ENCODE measurements around the gene NFIA. TPM values are rescaled to one million over a fixed set of nuclear protein-coding genes. Genes with fewer than 3 reads are reported as not detected.

Gene NFIA
- polyA plus RNA-seq, 3 donors, result 1.4 to 5.3 (median 2.4) TPM

- no peak overlapping the region for H3K27ac ChIP-seq (ENCODE audit: low read depth in 1 of 2, low read length in 2 of 2)
- no CpG with 5 or more reads among the region's 2 CpGs for WGBS (ENCODE audit: insufficient coverage)
- H3K4me3 ChIP-seq (replicated peaks in 1 of 3; ENCODE audit: low read depth in 2 of 3, low read length in 3 of 3), result no peak overlapping the region
- Mint-ChIP-seq H3K36me3 (peaks cover 0 to 2% of the 10 kb centered on the region in 2 donors), H3K27ac (no peak overlapping the region), H3K9me3 (peaks cover 0 to 2% (median 0%) of the 10 kb centered on the region in 7 donors), H3K4me3 (no peak overlapping the region), H3K27me3 (ENCODE audit: low read depth in 3 of 3) (peaks cover 0 to 6% (median 0%) of the 10 kb centered on the region in 3 donors), H3K4me1 (peaks cover 4% of the 10 kb centered on the region)
- no peaks in the 10 kb centered on the region for H3K79me2 ChIP-seq (ENCODE audit: insufficient read depth, low read length)
- no peak for DNase-seq
- TF ChIP-seq, protein P1, sequence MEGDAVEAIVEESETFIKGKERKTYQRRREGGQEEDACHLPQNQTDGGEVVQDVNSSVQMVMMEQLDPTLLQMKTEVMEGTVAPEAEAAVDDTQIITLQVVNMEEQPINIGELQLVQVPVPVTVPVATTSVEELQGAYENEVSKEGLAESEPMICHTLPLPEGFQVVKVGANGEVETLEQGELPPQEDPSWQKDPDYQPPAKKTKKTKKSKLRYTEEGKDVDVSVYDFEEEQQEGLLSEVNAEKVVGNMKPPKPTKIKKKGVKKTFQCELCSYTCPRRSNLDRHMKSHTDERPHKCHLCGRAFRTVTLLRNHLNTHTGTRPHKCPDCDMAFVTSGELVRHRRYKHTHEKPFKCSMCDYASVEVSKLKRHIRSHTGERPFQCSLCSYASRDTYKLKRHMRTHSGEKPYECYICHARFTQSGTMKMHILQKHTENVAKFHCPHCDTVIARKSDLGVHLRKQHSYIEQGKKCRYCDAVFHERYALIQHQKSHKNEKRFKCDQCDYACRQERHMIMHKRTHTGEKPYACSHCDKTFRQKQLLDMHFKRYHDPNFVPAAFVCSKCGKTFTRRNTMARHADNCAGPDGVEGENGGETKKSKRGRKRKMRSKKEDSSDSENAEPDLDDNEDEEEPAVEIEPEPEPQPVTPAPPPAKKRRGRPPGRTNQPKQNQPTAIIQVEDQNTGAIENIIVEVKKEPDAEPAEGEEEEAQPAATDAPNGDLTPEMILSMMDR (IDR thresholded peaks at IDR 0.05), result no peak
- H3K9ac ChIP-seq (ENCODE audit: insufficient read depth, low read length, poor library complexity, severe bottlenecking), result no peak overlapping the region
- H3K9me3 ChIP-seq (replicated peaks in 1 of 2; ENCODE audit: control insufficient read depth in 1 of 2, insufficient read depth in 1 of 2, low read length in 2 of 2), result no peaks in the 10 kb centered on the region
- H3K4me2 ChIP-seq (replicated peaks; ENCODE audit: extremely low read depth, low read length, poor library complexity, severe bottlenecking), result no peak overlapping the region
- intact Hi-C loops (cut with micrococcal nuclease), result no loop called here
- no peaks in the 10 kb centered on the region for H4K20me1 ChIP-seq (ENCODE audit: insufficient read depth, low read length)
- no peak overlapping the region for H2AFZ ChIP-seq (ENCODE audit: insufficient read depth, low read depth, low read length, poor library complexity, severe bottlenecking)
- no peaks in the 10 kb centered on the region for H3K4me1 ChIP-seq (ENCODE audit: control insufficient read depth in 1 of 2, insufficient read depth in 2 of 2, low read length in 2 of 2)
- H3K27me3 ChIP-seq (ENCODE audit: control insufficient read depth in 2 of 2, insufficient read depth in 2 of 2, low read length in 2 of 2), result no peaks in the 10 kb centered on the region
- H3K36me3 ChIP-seq (replicated peaks in 1 of 2; ENCODE audit: control insufficient read depth in 1 of 2, insufficient read depth in 2 of 2, low read length in 2 of 2), result no peaks in the 10 kb centered on the region
Observed at GRCh38 chr1:61182049-61182448, 99.7 kb downstream of the NFIA start.

GRCh38 chr1:61182480-61182879 is 100.1 kb downstream of the NFIA start:
- TF ChIP-seq, protein P1 (IDR thresholded peaks at IDR 0.05), result no peak
- Histone ChIP-seq H3K4me2 (replicated peaks; ENCODE audit: extremely low read depth, low read length, poor library complexity, severe bottlenecking) (no peak overlapping the region), H3K27me3 (ENCODE audit: control insufficient read depth in 2 of 2, insufficient read depth in 2 of 2, low read length in 2 of 2) (no peaks in the 10 kb centered on the region), H3K79me2 (ENCODE audit: insufficient read depth, low read length) (no peaks in the 10 kb centered on the region), H3K27ac (ENCODE audit: low read depth in 1 of 2, low read length in 2 of 2) (no peak overlapping the region), H3K9ac (ENCODE audit: insufficient read depth, low read length, poor library complexity, severe bottlenecking) (no peak overlapping the region), H3K36me3 (replicated peaks in 1 of 2; ENCODE audit: control insufficient read depth in 1 of 2, insufficient read depth in 2 of 2, low read length in 2 of 2) (no peaks in the 10 kb centered on the region), H3K4me1 (ENCODE audit: control insufficient read depth in 1 of 2, insufficient read depth in 2 of 2, low read length in 2 of 2) (no peaks in the 10 kb centered on the region), H3K4me3 (replicated peaks in 1 of 3; ENCODE audit: low read depth in 2 of 3, low read length in 3 of 3) (no peak overlapping the region), H4K20me1 (ENCODE audit: insufficient read depth, low read length) (no peaks in the 10 kb centered on the region), H3K9me3 (replicated peaks in 1 of 2; ENCODE audit: control insufficient read depth in 1 of 2, insufficient read depth in 1 of 2, low read length in 2 of 2) (no peaks in the 10 kb centered on the region), H2AFZ (ENCODE audit: insufficient read depth, low read depth, low read length, poor library complexity, severe bottlenecking) (no peak overlapping the region)
- WGBS (ENCODE audit: insufficient coverage), result no CpG with 5 or more reads among the region's 3 CpGs
- Mint-ChIP-seq H3K4me3 (no peak overlapping the region), H3K36me3 (peaks cover 0 to 2% of the 10 kb centered on the region in 2 donors), H3K27me3 (ENCODE audit: low read depth in 3 of 3) (peaks cover 0 to 6% (median 0%) of the 10 kb centered on the region in 3 donors), H3K4me1 (peaks cover 4% of the 10 kb centered on the region), H3K9me3 (peaks cover 0 to 2% (median 0%) of the 10 kb centered on the region in 7 donors), H3K27ac (no peak overlapping the region)
- intact Hi-C loops (cut with micrococcal nuclease), result no loop called here
- no peak for DNase-seq
